GM21786 (cell line): ENCODE results near the gene RNF181.
"Not testable (repeated sequence)": the region's sequence is repeated elsewhere in the genome, so short reads cannot be mapped to it uniquely, and the experiment has no call there.

Experiments used
- ATAC-seq: cut with Tn5 transposase; IDR thresholded peaks from one replicate; pipeline ENCODE4 v1.9.1; 2021; ENCODE audit not compliant: unreplicated experiment

Gene RNF181

DNA sequence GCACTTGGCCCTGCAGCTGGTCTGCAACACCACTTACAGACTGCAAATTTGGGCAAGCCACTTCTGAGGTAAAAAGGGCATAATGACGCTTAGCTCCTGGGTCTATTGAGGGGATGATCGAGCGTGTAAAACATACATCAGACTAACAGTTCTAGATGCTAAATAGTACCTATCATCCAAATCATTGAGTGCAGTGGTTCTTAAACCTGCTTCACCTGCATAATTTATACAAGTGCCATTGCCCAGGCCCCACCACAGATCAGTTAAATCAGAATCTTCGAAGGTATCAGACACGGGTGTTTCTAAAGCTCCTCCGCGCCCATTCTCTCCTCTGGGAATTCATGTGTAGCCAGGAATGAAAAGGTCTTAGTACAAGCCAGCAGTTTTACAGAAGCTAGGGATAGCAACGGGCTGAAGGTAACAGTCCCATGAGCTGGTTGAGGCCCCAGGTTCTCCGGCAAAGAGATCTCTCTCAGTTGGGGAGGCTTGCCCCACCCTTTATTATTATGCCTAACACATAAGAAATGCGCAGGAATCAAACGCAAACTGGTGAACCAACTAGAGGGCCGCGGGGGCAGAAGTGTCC is 737 bp upstream of the RNF181 start:
- ATAC-seq, result no peak

DNA sequence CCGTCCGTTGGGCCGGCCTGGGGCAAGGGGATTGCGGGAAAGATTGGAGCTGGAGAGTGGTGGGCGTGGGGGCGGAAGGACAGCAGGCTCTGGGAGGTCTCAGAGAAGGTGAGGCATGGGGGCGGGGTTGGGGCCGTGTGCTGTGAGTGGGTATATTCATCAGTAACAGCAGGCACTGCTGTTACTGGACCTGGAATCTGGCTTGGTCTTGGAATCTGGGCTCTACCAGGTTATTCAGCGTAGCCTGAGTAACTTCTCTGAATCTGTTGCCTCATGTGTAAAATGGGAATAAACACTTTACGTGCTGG is 435 bp downstream of the RNF181 start:
- no peak for ATAC-seq

- ATAC-seq, result no peak
Observed at GRCh38 chr2:85596486-85597143, 1.1 kb downstream of the RNF181 start.

DNA sequence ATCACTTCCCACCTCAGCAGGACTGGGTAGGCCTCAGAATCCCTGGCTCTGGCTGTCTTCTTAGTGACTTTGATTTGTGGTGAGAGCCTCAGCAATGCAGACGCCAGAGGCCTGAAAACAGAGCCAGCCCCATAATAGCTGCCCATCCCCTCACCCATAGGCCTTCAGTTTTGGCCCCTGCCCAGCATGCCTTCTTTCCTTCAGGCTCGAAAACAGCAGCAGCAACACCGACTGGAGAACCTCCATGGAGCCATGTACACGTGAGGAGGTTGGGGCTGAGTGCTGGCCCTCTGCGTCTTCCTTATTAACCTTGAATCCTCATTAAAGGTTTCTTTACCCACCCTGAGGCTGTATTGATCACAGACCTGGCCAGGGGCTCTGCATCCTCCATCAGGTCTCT is 1.7 kb downstream of the RNF181 start:
- ATAC-seq, result no peak

DNA sequence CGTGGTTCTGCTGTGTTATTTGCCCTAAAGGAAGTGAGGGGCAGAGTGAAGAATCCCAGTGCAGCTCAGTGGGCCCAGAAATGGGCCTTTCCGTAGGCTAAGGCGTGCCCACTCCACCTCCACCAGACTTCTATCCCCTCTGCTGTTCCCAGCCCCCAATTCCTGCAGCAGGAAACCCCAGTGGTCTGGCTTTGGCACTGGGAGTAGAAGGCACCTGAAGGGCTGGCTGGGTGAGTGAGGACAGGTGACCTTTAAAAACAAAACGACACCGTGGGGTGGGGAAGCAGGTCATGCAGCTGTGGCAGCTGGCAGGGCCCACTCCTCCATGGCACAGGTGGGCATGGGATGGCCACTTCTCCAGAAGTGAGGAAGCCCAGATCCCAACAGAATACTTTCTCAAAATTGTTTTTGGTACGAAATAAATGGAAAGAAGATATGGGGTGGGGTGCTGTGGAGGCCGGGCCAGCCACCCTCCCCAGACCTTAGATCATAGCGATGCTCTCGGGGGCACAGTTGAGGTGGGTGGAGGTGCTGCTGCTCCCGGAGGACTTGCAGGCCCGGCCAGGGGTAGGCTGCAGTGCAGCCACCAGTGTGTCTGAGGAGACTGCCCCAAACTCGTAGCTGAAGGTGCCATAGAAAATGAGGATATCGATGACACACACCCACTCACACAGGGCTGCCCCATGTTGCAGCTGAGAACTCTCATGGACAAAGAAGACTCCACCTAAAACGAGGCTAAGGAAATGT is 3.2 kb downstream of the RNF181 start:
- no peak for ATAC-seq

- no peak for ATAC-seq
Observed at GRCh38 chr2:85599468-85600234, 4.1 kb downstream of the RNF181 start.

DNA sequence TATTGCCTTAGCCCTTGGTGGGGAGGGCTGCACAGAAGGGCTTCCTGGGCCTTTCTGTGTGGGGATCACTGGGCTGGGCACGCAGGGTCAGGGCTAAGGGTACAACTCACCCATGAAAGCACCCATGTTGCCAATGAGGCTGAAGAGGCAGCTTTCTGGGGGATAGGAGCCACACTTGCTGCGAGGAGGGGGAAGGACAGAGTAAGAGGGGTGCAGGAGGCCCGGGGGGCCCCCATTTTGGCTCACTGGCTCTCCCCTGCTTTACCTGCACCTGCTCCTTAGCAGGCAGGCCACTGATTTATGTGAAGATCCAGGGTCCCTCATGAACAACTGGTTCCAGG is 4.7 kb downstream of the RNF181 start:
- no peak for ATAC-seq

DNA sequence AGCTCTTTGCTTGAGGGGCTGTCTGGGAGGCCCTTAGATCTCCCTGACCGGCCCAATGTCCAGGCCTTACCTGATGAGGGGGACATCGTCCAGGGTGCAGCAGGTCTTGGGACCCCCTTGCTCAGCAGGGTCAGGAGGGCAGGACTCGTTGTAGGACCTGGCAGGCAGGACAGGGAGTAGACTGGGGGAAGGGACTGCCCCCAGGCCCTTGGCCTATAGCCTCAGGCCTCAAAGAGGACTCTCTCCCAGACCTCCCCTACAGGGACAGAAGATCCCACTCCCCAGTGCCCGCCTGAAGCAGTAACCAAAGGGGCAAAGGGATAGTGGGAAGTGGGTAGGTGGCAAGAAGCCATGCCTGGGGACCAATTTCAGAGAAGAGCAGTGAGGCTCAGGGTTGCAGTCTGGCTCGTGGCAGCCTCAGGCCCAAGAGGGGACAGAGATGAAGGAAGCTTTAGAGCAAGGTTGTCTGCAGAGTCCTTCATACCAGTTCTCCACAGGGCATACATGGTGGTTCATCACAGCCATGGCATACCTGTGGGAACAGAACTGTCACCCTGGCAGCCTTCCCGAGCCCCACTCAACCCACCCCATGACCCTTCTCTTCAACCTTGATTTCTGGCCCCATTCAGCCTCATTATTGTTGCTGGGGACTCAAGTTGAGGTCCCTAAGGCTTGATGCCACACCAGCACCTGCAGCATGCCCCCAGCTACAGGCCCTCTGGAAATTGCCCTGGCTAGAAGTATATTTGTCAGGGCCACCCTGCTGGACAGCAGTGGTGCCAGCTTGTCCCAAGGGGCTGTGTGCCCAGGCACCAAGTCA is 5.6 kb downstream of the RNF181 start:
- no peak for ATAC-seq

GRCh38 chr2:85601771-85602475 is 6.4 kb downstream of the RNF181 start:
- ATAC-seq, result peak; percentile 32

- ATAC-seq, result peak; percentile 96
Observed at GRCh38 chr2:85602476-85603234, 7.1 kb downstream of the RNF181 start, which contains the start of gene TMEM150A. Gene TMEM150A (minus strand): TSS chr2:85602698. CDS start chr2:85601948, 750 bp downstream.

DNA sequence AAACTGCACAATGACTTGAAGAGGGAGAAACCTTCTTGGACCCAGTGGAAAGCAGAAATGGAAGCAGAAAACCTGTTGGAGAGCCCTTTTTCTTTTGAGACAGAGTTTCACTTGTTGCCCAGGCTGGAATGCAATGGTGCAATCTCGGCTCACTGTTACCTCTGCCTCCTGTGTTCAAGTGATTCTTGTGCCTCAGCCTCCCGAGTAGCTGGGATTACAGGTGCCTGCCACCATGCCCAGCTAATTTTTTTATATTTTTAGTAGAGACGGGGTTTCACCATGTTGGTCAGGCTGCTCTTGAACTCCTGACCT is 8.5 kb downstream of the RNF181 start:
- ATAC-seq, result not testable (repeated sequence)

DNA sequence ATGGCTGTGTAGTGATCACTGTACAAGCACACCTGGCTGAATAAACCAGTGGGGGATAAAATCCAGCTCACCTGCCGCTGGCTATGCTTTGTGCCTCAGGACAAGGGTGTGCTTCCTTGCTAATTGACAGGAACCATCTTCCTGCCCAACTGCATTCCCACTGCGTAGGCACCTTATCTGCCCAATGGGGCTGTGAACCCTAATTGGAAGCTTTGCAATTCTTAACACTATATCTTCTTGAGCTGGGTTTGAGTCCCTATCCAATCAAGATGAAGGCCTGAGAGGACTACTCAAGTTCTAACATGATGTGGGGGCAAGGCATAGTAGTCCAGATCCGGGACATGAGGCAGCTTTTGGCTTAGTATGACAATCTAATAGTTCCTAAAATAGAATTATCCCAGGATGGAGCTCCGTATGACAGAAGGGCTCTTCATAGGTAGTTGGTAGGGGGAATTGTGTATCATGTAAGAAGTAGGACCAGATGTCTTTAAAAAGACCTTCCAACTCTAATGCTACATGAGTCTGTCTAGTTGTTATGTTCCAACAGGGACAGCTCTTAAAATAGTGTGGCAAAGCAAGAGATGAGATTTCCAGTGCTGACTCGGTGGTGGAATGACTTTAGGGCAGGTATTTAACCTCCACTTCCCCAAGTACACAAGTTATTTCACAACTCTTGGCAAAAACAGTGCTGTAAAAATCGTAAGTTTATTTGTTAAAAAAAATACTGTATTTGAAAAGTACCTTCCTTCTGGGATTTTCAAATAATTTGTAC is 9.2 kb downstream of the RNF181 start:
- ATAC-seq, result no peak

- no peak for ATAC-seq
Observed at GRCh38 chr2:85605406-85606115, 10.0 kb downstream of the RNF181 start.

- ATAC-seq, result no peak
Observed at GRCh38 chr2:85606116-85606455, 10.5 kb downstream of the RNF181 start.

DNA sequence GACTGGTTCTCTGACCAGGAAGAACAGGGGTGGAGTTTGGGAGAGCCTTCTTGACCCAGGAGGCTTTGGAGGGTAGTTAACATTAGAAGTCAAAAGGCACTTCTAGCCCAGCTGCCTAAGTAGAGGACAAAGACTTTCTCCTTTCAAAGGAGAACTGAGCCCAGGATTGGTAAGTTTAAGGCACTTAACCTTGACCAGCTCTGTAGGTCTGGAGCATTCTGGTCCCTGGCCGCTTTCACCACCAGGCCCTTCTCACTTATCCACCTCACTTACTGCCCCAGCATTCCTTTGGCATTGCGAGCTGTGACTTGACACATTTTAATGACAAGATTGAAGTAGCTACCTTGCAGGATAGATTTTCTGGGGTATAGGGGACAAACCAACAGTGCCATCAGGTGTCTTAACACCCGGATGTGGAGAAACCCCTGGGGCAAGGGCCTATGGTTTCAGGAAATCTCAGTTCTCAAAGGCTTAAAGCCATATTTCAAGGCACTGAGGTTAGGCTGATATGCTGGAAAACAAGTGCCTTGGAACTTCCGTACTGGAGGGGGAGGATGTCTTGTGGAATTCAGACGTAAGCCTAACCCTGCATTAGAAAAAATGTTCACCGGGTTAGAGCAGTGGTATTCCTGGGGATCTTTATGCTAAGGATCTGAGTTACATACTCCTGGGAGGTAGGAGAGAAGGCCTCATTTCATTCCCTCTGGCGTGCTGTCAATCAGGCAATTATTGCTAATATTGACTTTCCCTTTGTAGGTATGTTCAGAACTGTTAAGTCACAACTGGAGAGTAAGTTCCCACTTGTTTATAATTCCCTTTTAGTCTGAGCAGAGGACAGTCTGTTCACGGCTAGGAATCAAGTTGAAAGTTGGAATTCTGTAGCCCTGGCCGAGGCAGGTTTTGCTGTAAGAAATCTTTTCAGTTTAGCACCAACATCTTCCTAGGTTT is 12.0 kb downstream of the RNF181 start:
- no peak for ATAC-seq

DNA sequence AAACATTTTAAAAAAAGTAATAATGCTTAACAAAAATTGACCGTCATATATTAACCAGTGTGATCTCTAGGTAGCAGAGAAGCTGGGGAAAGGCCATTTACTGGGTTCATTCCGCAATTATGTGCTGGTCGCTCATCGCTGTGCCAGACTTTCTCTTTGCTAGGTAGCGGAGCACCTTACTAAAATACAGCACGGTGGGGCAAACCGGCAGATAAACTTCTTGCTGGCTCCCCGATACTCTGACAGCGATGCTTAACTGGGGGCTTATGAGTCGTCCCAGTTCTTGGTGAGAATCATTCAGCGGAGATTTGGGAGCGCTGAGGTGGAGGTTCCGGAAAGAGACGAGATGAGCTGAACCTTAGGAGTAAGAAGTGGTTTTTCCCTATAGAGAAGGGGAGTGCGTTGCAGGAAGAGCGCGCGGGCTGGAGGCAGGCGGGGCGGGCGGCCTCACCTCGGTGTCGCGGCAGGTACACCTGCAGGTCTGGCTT is 15.7 kb downstream of the RNF181 start:
- no peak for ATAC-seq
